K562 (cell line): ENCODE measurements around the gene ZDHHC14. TPM values are rescaled to one million over a fixed set of nuclear protein-coding genes. Genes with fewer than 3 reads are reported as not detected.

ENCODE experiments used
- ATAC-seq: fragments of 200-7000 bp; cut with Tn5 transposase; 3 replicates; pipeline ENCODE4 v1.9.1; 2020; ENCODE audit warnings: moderate library complexity
- BruUV-seq: library from RNA; stranded (reverse); fragments of 400-500 nt; replicated peaks from 2 replicates; lab custom pipeline; 2021; lab: Mats Ljungman, UMichigan
- CTCF ChIA-PET: fragments of 300-600 bp; formaldehyde crosslinking; extraction: SDS; loops from one replicate; lab custom pipeline; 2021; ENCODE audit warnings: low intra/inter-chr PET ratio; lab: Yijun Ruan, JAX
- POLR2A ChIA-PET: fragments of 300-600, 350-650 bp; sonication (Branson Sonifier 250); formaldehyde crosslinking; extraction: SDS; loops from one replicate; lab custom pipeline; 2021; ENCODE audit warnings: antibody characterized with exemption, inconsistent platforms; lab: Yijun Ruan, JAX
- DNase-seq, 4 experiments: peaks; one replicate each; pipeline versions ENCODE4 v3.0.0 to v3.0.0-alpha.2; 2011 to 2018; ENCODE audit warnings: low spot score in 3 of 4, mixed read lengths in 3 of 4; ENCODE audit errors: extremely low read depth in 1 of 4
- FAIRE-seq: peaks from 2 replicates; lab custom pipeline; 2011; peaks lifted over from hg19 to GRCh38; lab: Jason Lieb, UNC
- H2AFZ ChIP-seq: 2 replicates; pipeline ENCODE4 v1.6.0; 2011; ENCODE audit warnings: low read depth, low read length, control low read depth, inconsistent platforms
- H3K27ac ChIP-seq: fragments of 200-600 bp; 3 replicates; pipeline ENCODE4 v1.8.0; 2011; ENCODE audit warnings: low read depth, mild to moderate bottlenecking, control low read depth, inconsistent platforms, low read length, moderate library complexity, mixed read lengths; ENCODE audit errors: extremely low read depth
- H3K27me3 ChIP-seq, 2 experiments: fragments of 300-600 bp in 1 of 2; 2 replicates in 1 of 2; 3 replicates in 1 of 2; pipeline versions ENCODE4 v1.6.0 to v1.8.0; 2011; ENCODE audit warnings: inconsistent platforms in 2 of 2, low read length in 2 of 2, mild to moderate bottlenecking in 1 of 2, mixed read lengths in 1 of 2, moderate library complexity in 1 of 2; ENCODE audit not compliant: control insufficient read depth in 2 of 2, insufficient read depth in 2 of 2
- H3K36me3 ChIP-seq: fragments of 300-600 bp; 3 replicates; pipeline ENCODE4 v1.8.0; 2011; ENCODE audit warnings: mild to moderate bottlenecking, low read length, inconsistent platforms; ENCODE audit not compliant: control insufficient read depth, insufficient read depth
- H3K4me1 ChIP-seq, 2 experiments: fragments of 200-600 bp in 1 of 2; replicated peaks in 1 of 2; 2 replicates in 1 of 2; 3 replicates in 1 of 2; pipeline versions ENCODE4 v1.5.1 to v1.8.0; 2011; ENCODE audit warnings: inconsistent platforms in 2 of 2, low read length in 2 of 2, mild to moderate bottlenecking in 1 of 2, mixed read lengths in 1 of 2, moderate library complexity in 1 of 2; ENCODE audit not compliant: control insufficient read depth in 2 of 2, insufficient read depth in 2 of 2
- H3K4me2 ChIP-seq: 2 replicates; pipeline ENCODE4 v1.6.1; 2011; ENCODE audit warnings: low read length, control low read depth, inconsistent platforms, mixed read lengths; ENCODE audit not compliant: insufficient read depth
- H3K4me3 ChIP-seq: fragments of 200-600 bp; sonication (generic), shearing (Covaris generic); 2 replicates; pipeline ENCODE4 v1.5.1; 2016; ENCODE audit warnings: control low read depth, inconsistent platforms
- H3K79me2 ChIP-seq: fragments of 200-600 bp; 3 replicates; pipeline ENCODE4 v1.8.0; 2011; ENCODE audit warnings: low read length, inconsistent platforms; ENCODE audit not compliant: control insufficient read depth, insufficient read depth
- H3K9ac ChIP-seq, 2 experiments: 2 replicates each; pipeline versions ENCODE4 v1.6.0 to v1.6.1; 2011; ENCODE audit warnings: low read depth in 2 of 2, low read length in 2 of 2, control low read depth in 1 of 2, inconsistent platforms in 1 of 2, mild to moderate bottlenecking in 1 of 2, mixed read lengths in 1 of 2; ENCODE audit not compliant: insufficient read depth in 1 of 2
- H3K9me1 ChIP-seq: one replicate; pipeline ENCODE4 v1.6.0; 2011; ENCODE audit warnings: inconsistent platforms, mild to moderate bottlenecking, low read length, moderate library complexity; ENCODE audit not compliant: control insufficient read depth, insufficient read depth
- H3K9me3 ChIP-seq: replicated peaks from 2 replicates; pipeline ENCODE4 v1.5.1; 2011; ENCODE audit warnings: low read depth, low read length, inconsistent platforms; ENCODE audit not compliant: control insufficient read depth, insufficient read depth
- H4K20me1 ChIP-seq: replicated peaks from 2 replicates; pipeline ENCODE4 v1.6.1; 2011; ENCODE audit warnings: low read length, inconsistent platforms, mixed read lengths; ENCODE audit not compliant: control insufficient read depth, insufficient read depth
- CEBPB ChIP-seq: fragments of 450-650 bp; IDR thresholded peaks from 2 replicates; pipeline ENCODE4 v1.6.1; 2016; ENCODE audit warnings: missing genetic modification characterization, missing compliant biosample characterization
- FOXK1 ChIP-seq: sonication (generic); formaldehyde crosslinking; IDR thresholded peaks from 2 replicates; pipeline ENCODE4 v1.8.0; 2022; ENCODE audit warnings: missing genetic modification reagents, mild to moderate bottlenecking, borderline replicate concordance
- HIVEP1 ChIP-seq: fragments of 250-450 bp; sonication (Bioruptor Pico); IDR thresholded peaks from 2 replicates; pipeline ENCODE4 v1.4.0; 2020; ENCODE audit warnings: mild to moderate bottlenecking
- NR2C1 ChIP-seq, 2 experiments: fragments of 450-650 bp; IDR thresholded peaks; 2 replicates each; pipeline ENCODE4 v1.6.1; 2017; ENCODE audit warnings: mild to moderate bottlenecking in 2 of 2, antibody characterized with exemption in 1 of 2, inconsistent platforms in 1 of 2, missing compliant biosample characterization in 1 of 2, missing genetic modification characterization in 1 of 2
- NR2C2 ChIP-seq, 2 experiments: fragments of 200-800 bp in 1 of 2; sonication (Bioruptor generic) in 1 of 2; sonication (generic) in 1 of 2; formaldehyde crosslinking in 1 of 2; IDR thresholded peaks; 2 replicates each; pipeline versions ENCODE4 v1.6.1 to v1.8.0; 2016 to 2022; ENCODE audit warnings: mild to moderate bottlenecking in 1 of 2, missing compliant biosample characterization in 1 of 2, missing genetic modification characterization in 1 of 2, missing genetic modification reagents in 1 of 2
- PML ChIP-seq: IDR thresholded peaks from 2 replicates; pipeline ENCODE4 v1.6.1; 2012; ENCODE audit warnings: low read length, inconsistent platforms
- RHOXF2B ChIP-seq: fragments of 250-450 bp; sonication (Bioruptor Pico); conservative IDR thresholded peaks from 2 replicates; pipeline ENCODE4 v1.5.1; 2021
- SPI1 ChIP-seq: IDR thresholded peaks from 2 replicates; pipeline ENCODE4 v1.6.1; 2011; ENCODE audit warnings: low read depth, low read length, control low read depth, borderline replicate concordance
- TFE3 ChIP-seq: fragments of 450-650 bp; formaldehyde crosslinking; IDR thresholded peaks from 2 replicates; pipeline ENCODE4 v1.4.0; 2020; ENCODE audit warnings: mild to moderate bottlenecking, mixed read lengths
- TOE1 ChIP-seq, 2 experiments: fragments of 450-650 bp in 1 of 2; sonication (generic) in 1 of 2; formaldehyde crosslinking in 1 of 2; IDR thresholded peaks; 2 replicates each; pipeline versions ENCODE4 v1.7.1 to v1.8.0; 2016 to 2022; ENCODE audit warnings: borderline replicate concordance in 2 of 2, mild to moderate bottlenecking in 2 of 2, antibody characterized with exemption in 1 of 2, inconsistent platforms in 1 of 2, low read depth in 1 of 2, missing genetic modification reagents in 1 of 2, moderate library complexity in 1 of 2
- WGBS: fragments of 100-300 bp; shearing (Covaris generic); methylation state at CpG from one replicate; pipeline ENCODE4 v1.1.6; 2016; ENCODE audit warnings: low coverage, mixed read lengths; ENCODE audit not compliant: insufficient coverage; ENCODE audit errors: missing lambda C conversion rate; 5-methylcytosine and 5-hydroxymethylcytosine counted together
- in situ Hi-C: fragments of 300-500 bp; cut with MboI; formaldehyde crosslinking; loops from 4 replicates; pipeline ENCODE4 v1.15.0; 2018; ENCODE audit warnings: inconsistent platforms, mixed read lengths
- intact Hi-C: fragments of 100-400 bp; cut with micrococcal nuclease; formaldehyde crosslinking; loops from 2 replicates; pipeline ENCODE4 v1.14.2; 2022
- polyA plus RNA-seq, 8 experiments: library from polyadenylated mRNA; depleted of rRNA in 4 of 8; stranded (reverse) in 5 of 8; unstranded in 3 of 8; fragments of >200 nt; fragmentation: Nextera tagmentation in 2 of 8; fragmentation: Illumina TruSeq in 1 of 8; extraction: Ambion mirVana in 2 of 8; extraction: Trizol in 1 of 8; gene quantifications; 2 replicates each; pipeline versions ENCODE4 v1.2.1 to v1.2.3, GENCODE V29; 2011 to 2014; ENCODE audit warnings: inconsistent platforms in 1 of 8, missing spikeins in 1 of 8
- total RNA-seq, 7 experiments: library from RNA; depleted of rRNA in 6 of 7; stranded (reverse); fragments of >200 nt in 6 of 7; fragmentation: Illumina TruSeq in 2 of 7; extraction: Trizol in 2 of 7; gene quantifications; 2 replicates each; pipeline versions ENCODE4 v1.2.1 to v1.2.3, GENCODE V29; 2011 to 2021; ENCODE audit warnings: low replicate concordance in 1 of 7
- TF ChIP-seq, protein P1 (sequence below): sonication (generic); formaldehyde crosslinking; IDR thresholded peaks from 2 replicates; pipeline ENCODE4 v1.9.0; 2022; ENCODE audit warnings: mild to moderate bottlenecking, missing genetic modification reagents

The ZDHHC14 gene
- total and polyA plus RNA-seq, 9 of the 15 experiments (the other 6 are each of a cell fraction or from before 2014, with no cell fraction given) = 0.92 to 23.1 (median 13.8) TPM

- POLR2A ChIA-PET = interaction anchor here (0.8 kb wide), 1 partner anchor 11 kb away, joined by 6 read pairs; no protein-coding TSS in a partner anchor
- peak; percentile 11 for FAIRE-seq
- peak; percentile 70 for ATAC-seq
- no peak overlapping the region for H3K9ac ChIP-seq
- intact Hi-C loops = no loop called here
- no peak overlapping the region for H3K4me2 ChIP-seq
- WGBS = 19% methylated on average over 7 of the region's 7 CpGs
- peaks cover 6 to 8% of the 10 kb centered on the region in 2 experiments; a peak in 2 of 5 replicates for H3K4me1 ChIP-seq
- TF ChIP-seq HIVEP1 (no peak), TFE3 (peak; percentile 43), RHOXF2B (CRISPR knock-in tag) (no peak), NR2C1 (IDR thresholded peaks at IDR 0.05) (peak; percentile 70; the same call in 1 of the 2 replicates), NR2C1 (tag; IDR thresholded peaks at IDR 0.05) (peak; percentile 86), TOE1 (IDR thresholded peaks at IDR 0.05; ENCODE audit: borderline replicate concordance) (peak; percentile 20; the same call in 1 of the 2 replicates), TOE1 (CRISPR knock-in tag; IDR thresholded peaks at IDR 0.05; ENCODE audit: borderline replicate concordance, low read depth) (no peak), CEBPB (tag) (no peak), FOXK1 (no peak), SPI1 (peak; percentile 13; the same call in 1 of the 2 replicates), NR2C2 (CRISPR knock-in tag; IDR thresholded peaks at IDR 0.05) (no peak), NR2C2 (tag; IDR thresholded peaks at IDR 0.05) (peak; percentile 67; the same call in 1 of the 2 replicates), PML (no peak)
- TF ChIP-seq, protein P1, sequence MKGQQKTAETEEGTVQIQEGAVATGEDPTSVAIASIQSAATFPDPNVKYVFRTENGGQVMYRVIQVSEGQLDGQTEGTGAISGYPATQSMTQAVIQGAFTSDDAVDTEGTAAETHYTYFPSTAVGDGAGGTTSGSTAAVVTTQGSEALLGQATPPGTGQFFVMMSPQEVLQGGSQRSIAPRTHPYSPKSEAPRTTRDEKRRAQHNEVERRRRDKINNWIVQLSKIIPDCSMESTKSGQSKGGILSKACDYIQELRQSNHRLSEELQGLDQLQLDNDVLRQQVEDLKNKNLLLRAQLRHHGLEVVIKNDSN (CRISPR knock-in tag) = peak; percentile 27; the same call in 1 of the 2 replicates
- no peaks in the 10 kb centered on the region for H3K79me2 ChIP-seq
- H2AFZ ChIP-seq = peak overlapping the region; percentile 81
- peak in 2 of 4 experiments; percentile 32 to 42 for DNase-seq
- H3K9me3 ChIP-seq = no peaks in the 10 kb centered on the region
- H3K9me1 ChIP-seq = no peaks in the 10 kb centered on the region
- no TSS peak for BruUV-seq
- peaks cover 9 to 10% of the 10 kb centered on the region in 2 experiments; a peak in 4 of 5 replicates for H3K27me3 ChIP-seq
- no peak overlapping the region for H3K27ac ChIP-seq
- no peaks in the 10 kb centered on the region for H4K20me1 ChIP-seq
- CTCF ChIA-PET = no interaction called here
- no peaks in the 10 kb centered on the region for H3K36me3 ChIP-seq
- in situ Hi-C loops = no loop called here
- no peak overlapping the region for H3K4me3 ChIP-seq
Measured at GRCh38 chr6:157717340-157717748, 336.4 kb downstream of the ZDHHC14 start.
